OCI-LY1 (cell line): ENCODE measurements around the gene OR5H1.

ENCODE experiments used
- EZH2 ChIP-seq: fragments of 200-600 bp; sonication (generic), shearing (Covaris generic); IDR thresholded peaks from 2 replicates; pipeline ENCODE4 v1.8.0; 2017; ENCODE audit warnings: borderline replicate concordance, mixed run types, mild to moderate bottlenecking, antibody characterized with exemption, low read length, moderate library complexity, mixed read lengths
- TF ChIP-seq, protein P1 (sequence below): fragments of 200-600 bp; sonication (generic), shearing (Covaris generic); IDR thresholded peaks from 2 replicates; pipeline ENCODE4 v1.5.1; 2017; ENCODE audit warnings: mild to moderate bottlenecking, antibody characterized with exemption, low read length, moderate library complexity, mixed read lengths

GRCh38 chr3:98114264-98114663 is 16.3 kb upstream of the OR5H1 start:
- TF ChIP-seq, protein P1, sequence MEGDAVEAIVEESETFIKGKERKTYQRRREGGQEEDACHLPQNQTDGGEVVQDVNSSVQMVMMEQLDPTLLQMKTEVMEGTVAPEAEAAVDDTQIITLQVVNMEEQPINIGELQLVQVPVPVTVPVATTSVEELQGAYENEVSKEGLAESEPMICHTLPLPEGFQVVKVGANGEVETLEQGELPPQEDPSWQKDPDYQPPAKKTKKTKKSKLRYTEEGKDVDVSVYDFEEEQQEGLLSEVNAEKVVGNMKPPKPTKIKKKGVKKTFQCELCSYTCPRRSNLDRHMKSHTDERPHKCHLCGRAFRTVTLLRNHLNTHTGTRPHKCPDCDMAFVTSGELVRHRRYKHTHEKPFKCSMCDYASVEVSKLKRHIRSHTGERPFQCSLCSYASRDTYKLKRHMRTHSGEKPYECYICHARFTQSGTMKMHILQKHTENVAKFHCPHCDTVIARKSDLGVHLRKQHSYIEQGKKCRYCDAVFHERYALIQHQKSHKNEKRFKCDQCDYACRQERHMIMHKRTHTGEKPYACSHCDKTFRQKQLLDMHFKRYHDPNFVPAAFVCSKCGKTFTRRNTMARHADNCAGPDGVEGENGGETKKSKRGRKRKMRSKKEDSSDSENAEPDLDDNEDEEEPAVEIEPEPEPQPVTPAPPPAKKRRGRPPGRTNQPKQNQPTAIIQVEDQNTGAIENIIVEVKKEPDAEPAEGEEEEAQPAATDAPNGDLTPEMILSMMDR: no peak
- TF ChIP-seq EZH2: no peak
